GM12892 (cell line): ENCODE data around the gene TMCC1.

Source experiments
- POLR2A ChIP-seq: IDR thresholded peaks from 2 replicates; pipeline ENCODE4 v1.6.1; 2011; ENCODE audit warnings: low read depth, low read length, control low read depth
- POLR2AphosphoS5 ChIP-seq: IDR thresholded peaks from 2 replicates; pipeline ENCODE4 v1.6.1; 2011; ENCODE audit warnings: low read depth, low read length, control low read depth
- TAF1 ChIP-seq: IDR thresholded peaks from 2 replicates; pipeline ENCODE4 v1.6.1; 2011; ENCODE audit warnings: low read depth, mild to moderate bottlenecking, control low read depth, low read length, borderline replicate concordance

GRCh38 chr3:129746629-129747028 lies 146.9 kb downstream of the TMCC1 start:
- TF ChIP-seq TAF1 (no peak), POLR2AphosphoS5 (no peak), POLR2A (no peak)
